SH-SY5Y (cell line): Measurements from ENCODE around the gene CD81.

Experiments
- GATA2 ChIP-seq: IDR thresholded peaks from 2 replicates; pipeline ENCODE4 v1.6.1; 2011; ENCODE audit warnings: mild to moderate bottlenecking, low read depth, low read length
- GATA3 ChIP-seq: IDR thresholded peaks from 2 replicates; pipeline ENCODE4 v1.6.1; 2011; ENCODE audit warnings: low read depth, mild to moderate bottlenecking, low read length, moderate library complexity

DNA sequence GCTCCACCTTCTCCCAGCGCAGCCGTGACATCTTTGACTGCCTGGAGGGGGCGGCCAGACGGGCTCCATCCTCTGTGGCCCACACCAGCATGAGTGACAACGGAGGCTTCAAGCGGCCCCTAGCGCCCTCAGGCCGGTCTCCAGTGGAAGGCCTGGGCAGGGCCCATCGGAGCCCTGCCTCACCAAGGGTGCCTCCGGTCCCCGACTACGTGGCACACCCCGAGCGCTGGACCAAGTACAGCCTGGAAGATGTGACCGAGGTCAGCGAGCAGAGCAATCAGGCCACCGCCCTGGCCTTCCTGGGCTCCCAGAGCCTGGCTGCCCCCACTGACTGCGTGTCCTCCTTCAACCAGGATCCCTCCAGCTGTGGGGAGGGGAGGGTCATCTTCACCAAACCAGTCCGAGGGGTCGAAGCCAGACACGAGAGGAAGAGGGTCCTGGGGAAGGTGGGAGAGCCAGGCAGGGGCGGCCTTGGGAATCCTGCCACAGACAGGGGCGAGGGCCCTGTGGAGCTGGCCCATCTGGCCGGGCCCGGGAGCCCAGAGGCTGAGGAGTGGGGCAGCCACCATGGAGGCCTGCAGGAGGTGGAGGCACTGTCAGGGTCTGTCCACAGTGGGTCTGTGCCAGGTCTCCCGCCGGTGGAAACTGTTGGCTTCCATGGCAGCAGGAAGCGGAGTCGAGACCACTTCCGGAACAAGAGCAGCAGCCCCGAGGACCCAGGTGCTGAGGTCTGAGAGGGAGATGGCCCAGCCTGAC lies 26.0 kb downstream of the CD81 start:
- TF ChIP-seq GATA2: no peak
- TF ChIP-seq GATA3: no peak
